H1 (cell line): ENCODE data around the gene CHMP6.

Experiments
- ATF2 ChIP-seq: IDR thresholded peaks from 2 replicates; pipeline ENCODE4 v1.6.1; 2012; ENCODE audit warnings: low read length, inconsistent platforms
- ATF3 ChIP-seq: IDR thresholded peaks from 2 replicates; pipeline ENCODE4 v1.6.1; 2011; ENCODE audit warnings: low read depth, mild to moderate bottlenecking, low read length; ENCODE audit not compliant: insufficient read depth
- BACH1 ChIP-seq: IDR thresholded peaks from 2 replicates; pipeline ENCODE4 v1.6.1; 2012; ENCODE audit warnings: low read length, improper control_type of control experiment
- CTCF ChIP-seq, 3 experiments: IDR thresholded peaks; 1 replicate in 2 of 3; 2 replicates in 1 of 3; pipeline versions ENCODE4 v1.5.1 to v1.6.1; 2011; ENCODE audit warnings: low read length in 3 of 3, mild to moderate bottlenecking in 3 of 3, inconsistent platforms in 2 of 3, low read depth in 1 of 3, moderate library complexity in 1 of 3; ENCODE audit not compliant: insufficient read depth in 1 of 3; ENCODE audit errors: control extremely low read depth in 1 of 3
- EZH2 ChIP-seq: fragments of 200-600 bp; sonication (generic); IDR thresholded peaks from 2 replicates; pipeline ENCODE4 v1.7.1; 2012; ENCODE audit warnings: low read depth, mild to moderate bottlenecking, moderate library complexity, low read length, inconsistent platforms; ENCODE audit not compliant: severe bottlenecking
- JUN ChIP-seq: IDR thresholded peaks from 2 replicates; pipeline ENCODE4 v1.6.1; 2011; ENCODE audit warnings: low read depth, mild to moderate bottlenecking, improper control_type of control experiment, low read length
- KDM5A ChIP-seq: fragments of 200-600 bp; IDR thresholded peaks from 2 replicates; pipeline ENCODE4 v1.7.1; 2012; ENCODE audit warnings: mild to moderate bottlenecking, low read length, inconsistent platforms, mixed read lengths
- POLR2A ChIP-seq, 2 experiments: IDR thresholded peaks; 1 replicate in 1 of 2; 2 replicates in 1 of 2; pipeline ENCODE4 v1.6.1; 2011; ENCODE audit warnings: low read depth in 2 of 2, low read length in 2 of 2, mild to moderate bottlenecking in 2 of 2; ENCODE audit errors: control extremely low read depth in 1 of 2
- RAD21 ChIP-seq, 2 experiments: IDR thresholded peaks in 1 of 2; conservative IDR thresholded peaks in 1 of 2; 2 replicates each; pipeline ENCODE4 v1.6.1; 2011; ENCODE audit warnings: low read depth in 2 of 2, low read length in 2 of 2, improper control_type of control experiment in 1 of 2, inconsistent platforms in 1 of 2, mild to moderate bottlenecking in 1 of 2, moderate library complexity in 1 of 2
- RNF2 ChIP-seq: fragments of 200-900, 300-1000 bp; sonication (generic); IDR thresholded peaks from 2 replicates; pipeline ENCODE4 v1.7.1; 2016; ENCODE audit warnings: borderline replicate concordance, low read depth, mild to moderate bottlenecking, antibody characterized with exemption, low read length; ENCODE audit not compliant: poor library complexity, severe bottlenecking; ENCODE audit errors: missing control alignments
- SIX5 ChIP-seq: IDR thresholded peaks from 2 replicates; pipeline ENCODE4 v1.6.1; 2011; ENCODE audit warnings: mild to moderate bottlenecking, low read depth, low read length
- SUZ12 ChIP-seq: fragments of 200-600 bp; sonication (generic); IDR thresholded peaks from 2 replicates; pipeline ENCODE4 v1.6.1; 2012; ENCODE audit warnings: mild to moderate bottlenecking, inconsistent platforms, low read length, moderate library complexity, mixed read lengths
- TAF1 ChIP-seq: IDR thresholded peaks from 2 replicates; pipeline ENCODE4 v1.6.1; 2011; ENCODE audit warnings: mild to moderate bottlenecking, low read depth, low read length
- TAF7 ChIP-seq: optimal IDR thresholded peaks from 2 replicates; pipeline ENCODE3; 2011; ENCODE audit warnings: low read depth, mild to moderate bottlenecking, inconsistent platforms, low read length, moderate library complexity, borderline replicate concordance

- TF ChIP-seq ATF3 = no peak
- TF ChIP-seq SUZ12 = no peak
- no peak for TF ChIP-seq SIX5
- TF ChIP-seq JUN = no peak
- TF ChIP-seq ATF2 = no peak
- no peak for TF ChIP-seq EZH2
- no peak for TF ChIP-seq CTCF (IDR thresholded peaks at IDR 0.05; ENCODE audit: control extremely low read depth in 1 of 3, insufficient read depth in 1 of 3, low read depth in 1 of 3, low read length in 3 of 3)
- TF ChIP-seq TAF1 = no peak
- no peak for TF ChIP-seq POLR2A (IDR thresholded peaks at IDR 0.05; ENCODE audit: control extremely low read depth in 1 of 2, low read depth in 2 of 2, low read length in 2 of 2)
- no peak for TF ChIP-seq KDM5A
- no peak for TF ChIP-seq TAF7
- TF ChIP-seq RNF2 = no peak
- no peak for TF ChIP-seq RAD21 (IDR thresholded peaks at IDR 0.05 in 1 of 2, conservative IDR thresholded peaks at IDR 0.05 in 1 of 2; ENCODE audit: low read depth in 2 of 2, low read length in 2 of 2)
- no peak for TF ChIP-seq BACH1
These were observed 30.7 kb downstream of the CHMP6 start for GRCh38 chr17:81022344-81022676.
